ENCODE data around the gene C1orf116. TPM values are rescaled to one million over a fixed set of nuclear protein-coding genes. Genes with fewer than 3 reads are reported as not detected.

Gene C1orf116
- polyA plus RNA-seq, 6 donors from 2014 or later: 0.08 to 2.3 (median 0.12) TPM; not detected in 2

- H3K4me3 Mint-ChIP-seq: no peak overlapping the region
- no peaks in the 10 kb centered on the region for H3K4me1 Mint-ChIP-seq
- H3K27ac Mint-ChIP-seq: no peak overlapping the region
- ATAC-seq (ENCODE audit: low read depth in 2 of 2) (no peak), DNase-seq (no peak)
- peaks cover 40 to 66% (median 64%) of the 10 kb centered on the region in 3 donors for H3K27me3 Mint-ChIP-seq
- no peaks in the 10 kb centered on the region for H3K9me3 Mint-ChIP-seq
- H3K36me3 Mint-ChIP-seq: no peaks in the 10 kb centered on the region
Measured at GRCh38 chr1:207027206-207027777, 5.3 kb downstream of the C1orf116 start.

GRCh38 chr1:207026104-207026534 lies 6.4 kb downstream of the C1orf116 start:
- Mint-ChIP-seq H3K4me3 (no peak overlapping the region), H3K4me1 (no peaks in the 10 kb centered on the region), H3K27ac (peak overlapping the region in 1 of 6 donors; percentile 4), H3K9me3 (no peaks in the 10 kb centered on the region), H3K36me3 (no peaks in the 10 kb centered on the region), H3K27me3 (peaks cover 39 to 64% (median 61%) of the 10 kb centered on the region in 3 donors)
- ATAC-seq (ENCODE audit: low read depth in 2 of 2): no peak
- DNase-seq: no peak

DNA sequence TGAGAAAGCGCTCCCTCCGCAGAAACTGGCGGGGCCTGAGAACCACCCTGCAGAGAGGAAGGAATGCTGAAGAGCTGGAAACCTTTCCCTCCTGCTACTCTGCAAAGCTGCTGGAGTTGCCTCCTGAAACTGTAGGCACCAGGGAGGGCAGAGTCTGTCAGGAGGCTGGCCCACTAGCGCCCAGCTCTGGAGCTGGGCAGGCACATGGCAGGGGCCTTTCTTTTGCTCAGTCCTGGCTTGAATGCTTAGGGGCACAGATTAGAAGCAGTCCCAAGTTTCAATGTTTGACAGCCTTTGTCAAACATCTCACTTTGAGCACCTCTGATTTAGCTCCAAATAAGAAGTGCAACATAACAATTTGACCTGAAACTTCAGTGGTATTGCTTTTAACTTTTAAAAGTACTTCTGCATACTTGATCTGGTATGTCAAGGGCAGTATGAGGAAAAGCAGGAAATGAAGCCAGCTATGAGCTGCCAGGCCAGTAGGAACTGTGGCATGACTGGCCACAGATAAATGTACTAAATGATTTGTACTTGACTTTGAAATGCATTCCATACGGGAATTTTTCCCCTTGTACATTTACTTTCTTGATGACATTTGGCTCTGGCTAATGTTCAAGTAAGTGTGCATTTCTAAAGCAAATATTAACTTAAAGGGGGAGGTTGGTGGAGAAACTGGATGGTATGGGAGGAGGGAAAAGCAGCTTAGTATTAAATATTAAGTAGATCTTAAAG lies 7.2 kb downstream of the C1orf116 start:
- no peaks in the 10 kb centered on the region for H3K36me3 Mint-ChIP-seq
- H3K27ac Mint-ChIP-seq: no peak overlapping the region
- H3K27me3 Mint-ChIP-seq: peaks cover 37 to 59% (median 59%) of the 10 kb centered on the region in 3 donors

DNA sequence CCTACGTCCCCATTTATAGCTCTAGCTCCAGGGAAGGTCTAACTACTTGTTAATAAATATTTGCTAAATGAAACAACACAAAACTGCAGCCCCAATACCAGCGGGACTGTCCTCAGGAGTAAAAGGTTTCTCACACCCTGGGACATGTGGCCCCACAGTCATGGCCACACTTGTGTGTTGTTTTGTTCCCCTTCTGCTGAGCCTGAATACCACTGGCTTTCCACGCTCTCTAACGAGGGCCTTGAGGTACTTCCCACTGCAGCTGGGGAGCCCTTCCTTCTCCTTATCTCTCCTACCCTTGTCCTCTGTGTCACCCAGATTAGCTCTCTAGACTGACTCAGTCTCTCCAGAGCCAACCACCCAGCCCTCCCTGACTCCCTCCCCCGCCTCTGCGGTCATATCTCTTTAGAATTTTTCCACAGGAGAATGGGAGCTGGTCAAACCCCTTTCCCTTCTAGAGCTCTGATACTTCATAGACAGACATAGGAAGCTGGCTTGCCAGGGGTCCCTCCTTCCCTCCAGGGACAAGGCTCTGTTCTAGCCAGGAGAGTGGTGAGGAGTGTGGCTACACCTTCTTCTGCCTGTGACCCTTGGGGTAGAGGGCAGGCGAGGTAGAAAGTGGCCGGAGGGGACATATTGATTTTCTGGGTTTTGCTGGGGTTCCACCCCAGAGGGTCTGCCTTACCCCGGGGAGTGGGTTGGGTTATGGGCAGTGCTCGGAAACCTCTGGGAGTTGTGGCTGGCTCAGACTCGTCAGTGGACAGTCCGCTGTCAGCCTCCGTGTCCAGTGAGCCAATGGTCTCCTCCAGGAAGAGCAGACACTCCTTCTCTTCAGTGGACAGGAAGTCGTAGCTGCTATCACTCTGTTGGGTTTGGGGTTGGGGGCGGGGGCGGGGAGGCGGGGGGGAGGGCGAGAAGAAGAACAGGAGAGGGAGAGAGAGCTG lies 8.1 kb downstream of the C1orf116 start:
- H3K4me3 Mint-ChIP-seq: no peak overlapping the region
- DNase-seq: no peak
- no peaks in the 10 kb centered on the region for H3K9me3 Mint-ChIP-seq
- no peaks in the 10 kb centered on the region for H3K4me1 Mint-ChIP-seq
- H3K27ac Mint-ChIP-seq: peak overlapping the region in 1 of 6 donors; percentile 43
- no peak for ATAC-seq (ENCODE audit: low read depth in 2 of 2)
- H3K27me3 Mint-ChIP-seq: peaks cover 30 to 52% (median 51%) of the 10 kb centered on the region in 3 donors
- no peaks in the 10 kb centered on the region for H3K36me3 Mint-ChIP-seq

More for the DNA sequence above, 7.2 kb downstream of the C1orf116 start:
- no peak overlapping the region for H3K4me3 Mint-ChIP-seq
- DNase-seq (no peak), ATAC-seq (ENCODE audit: low read depth in 2 of 2) (no peak)
- no peaks in the 10 kb centered on the region for H3K4me1 Mint-ChIP-seq
- H3K9me3 Mint-ChIP-seq: no peaks in the 10 kb centered on the region

- Mint-ChIP-seq H3K36me3 (no peaks in the 10 kb centered on the region), H3K4me1 (no peaks in the 10 kb centered on the region), H3K27me3 (peaks cover 32 to 45% (median 43%) of the 10 kb centered on the region in 3 donors), H3K27ac (no peak overlapping the region), H3K4me3 (peak overlapping the region in 1 of 8 donors; percentile 57), H3K9me3 (no peaks in the 10 kb centered on the region)
- DNase-seq: no peak
- no peak for ATAC-seq (ENCODE audit: low read depth in 2 of 2)
Measured at GRCh38 chr1:207022996-207023679, 9.4 kb downstream of the C1orf116 start.

DNA sequence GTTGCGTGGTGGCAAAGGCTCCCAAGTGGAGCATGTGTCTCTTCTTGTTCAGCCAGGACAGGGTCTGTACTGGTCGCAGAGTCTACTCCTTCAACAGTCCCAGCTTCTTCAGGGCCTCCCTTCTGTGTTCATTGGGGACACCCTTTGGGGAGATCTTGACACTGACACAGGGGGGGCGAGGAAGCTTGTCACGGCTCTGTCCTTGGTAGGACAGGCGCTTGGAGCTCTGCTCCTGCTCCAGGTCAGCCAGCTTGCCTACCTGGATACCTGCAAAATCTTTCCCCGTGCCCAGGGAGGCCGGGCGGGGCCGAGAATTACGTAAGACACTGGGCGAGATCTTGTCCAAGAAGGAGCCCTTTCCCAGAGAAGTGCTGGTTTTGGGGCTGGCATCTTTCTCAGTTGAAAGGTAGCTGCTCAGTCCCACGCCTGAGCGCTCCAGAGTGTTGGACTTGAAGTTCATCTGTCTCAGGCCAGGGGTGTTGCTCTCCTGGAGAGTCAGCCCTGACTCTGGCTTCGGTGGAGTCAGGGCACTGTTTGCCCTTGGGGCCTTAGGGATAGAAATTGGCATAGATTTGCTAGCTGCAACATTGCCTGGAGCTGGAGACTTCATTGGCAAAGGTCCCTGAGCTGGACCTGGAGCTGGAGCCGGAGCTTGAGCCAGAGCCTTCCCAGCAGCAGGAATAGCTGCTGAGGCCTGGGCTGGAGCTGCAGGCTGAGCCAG lies 10.5 kb downstream of the C1orf116 start:
- ATAC-seq (ENCODE audit: low read depth in 2 of 2): no peak
- H3K4me1 Mint-ChIP-seq: no peaks in the 10 kb centered on the region
- H3K27ac Mint-ChIP-seq: no peak overlapping the region
- no peak overlapping the region for H3K4me3 Mint-ChIP-seq
- no peaks in the 10 kb centered on the region for H3K9me3 Mint-ChIP-seq
- peaks cover 30 to 39% (median 34%) of the 10 kb centered on the region in 3 donors for H3K27me3 Mint-ChIP-seq
- no peaks in the 10 kb centered on the region for H3K36me3 Mint-ChIP-seq
- no peak for DNase-seq

GRCh38 chr1:207021139-207021861 lies 11.3 kb downstream of the C1orf116 start:
- H3K27ac Mint-ChIP-seq: no peak overlapping the region
- H3K4me1 Mint-ChIP-seq: no peaks in the 10 kb centered on the region
- ATAC-seq (ENCODE audit: low read depth in 2 of 2) (no peak), DNase-seq (no peak)
- H3K4me3 Mint-ChIP-seq: no peak overlapping the region
- H3K36me3 Mint-ChIP-seq: no peaks in the 10 kb centered on the region
- no peaks in the 10 kb centered on the region for H3K9me3 Mint-ChIP-seq
- peaks cover 27 to 37% (median 30%) of the 10 kb centered on the region in 3 donors for H3K27me3 Mint-ChIP-seq

DNA sequence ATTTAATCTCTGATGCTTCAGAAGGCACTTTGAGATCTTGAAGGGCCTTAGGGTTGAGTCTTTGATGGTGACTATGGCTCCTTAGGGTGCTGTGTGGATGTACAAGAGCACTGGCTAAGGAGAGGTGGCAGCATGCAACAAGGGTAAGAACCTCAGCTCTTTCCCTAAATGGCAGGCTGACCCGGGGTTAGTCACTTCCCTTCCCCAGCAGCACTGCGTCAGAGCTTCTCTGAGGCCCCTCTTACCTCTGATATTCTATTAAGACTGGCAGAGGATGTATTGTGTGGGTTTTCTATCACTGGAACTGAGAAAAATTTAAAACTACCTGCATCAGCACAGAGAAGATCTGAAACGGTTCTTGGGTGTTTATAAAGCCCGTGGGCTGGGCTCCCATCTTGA lies 11.8 kb downstream of the C1orf116 start:
- H3K27me3 Mint-ChIP-seq: peaks cover 27 to 42% (median 31%) of the 10 kb centered on the region in 3 donors
- H3K27ac Mint-ChIP-seq: no peak overlapping the region
- ATAC-seq (ENCODE audit: low read depth in 2 of 2) (no peak), DNase-seq (no peak)
- no peak overlapping the region for H3K4me3 Mint-ChIP-seq
- H3K4me1 Mint-ChIP-seq: no peaks in the 10 kb centered on the region
- H3K36me3 Mint-ChIP-seq: no peaks in the 10 kb centered on the region
- H3K9me3 Mint-ChIP-seq: no peaks in the 10 kb centered on the region

- Mint-ChIP-seq H3K4me1 (no peaks in the 10 kb centered on the region), H3K4me3 (no peak overlapping the region), H3K9me3 (no peaks in the 10 kb centered on the region), H3K27ac (no peak overlapping the region), H3K27me3 (peaks cover 23 to 40% (median 37%) of the 10 kb centered on the region in 3 donors), H3K36me3 (no peaks in the 10 kb centered on the region)
- no peak for DNase-seq
- ATAC-seq (ENCODE audit: low read depth in 2 of 2): no peak
Measured at GRCh38 chr1:207020065-207020708, 12.4 kb downstream of the C1orf116 start.

DNA sequence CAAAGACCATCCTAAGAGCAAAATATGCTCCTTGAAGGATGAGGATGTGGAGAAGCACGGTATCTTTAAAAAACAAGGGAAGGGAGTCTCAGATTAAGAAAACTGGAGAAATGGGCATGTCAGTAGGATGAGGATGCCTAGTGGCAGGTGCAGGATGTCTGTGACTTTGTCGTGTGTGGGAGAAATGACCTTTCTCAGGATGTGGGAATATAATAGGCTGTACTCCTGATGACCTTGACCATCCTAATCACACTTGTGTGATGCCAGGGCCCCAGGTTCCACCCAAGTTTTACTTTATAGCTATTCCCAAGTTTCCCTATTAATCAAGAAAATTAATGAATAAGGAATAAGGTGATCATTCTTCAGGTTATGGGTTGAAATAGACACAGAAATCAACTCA lies 12.9 kb downstream of the C1orf116 start:
- no peaks in the 10 kb centered on the region for H3K4me1 Mint-ChIP-seq
- H3K4me3 Mint-ChIP-seq: no peak overlapping the region
- no peak for ATAC-seq (ENCODE audit: low read depth in 2 of 2)
- H3K27me3 Mint-ChIP-seq: peaks cover 28 to 42% (median 39%) of the 10 kb centered on the region in 3 donors
- H3K9me3 Mint-ChIP-seq: no peaks in the 10 kb centered on the region
- DNase-seq: no peak
- H3K36me3 Mint-ChIP-seq: no peaks in the 10 kb centered on the region
- H3K27ac Mint-ChIP-seq: no peak overlapping the region

DNA sequence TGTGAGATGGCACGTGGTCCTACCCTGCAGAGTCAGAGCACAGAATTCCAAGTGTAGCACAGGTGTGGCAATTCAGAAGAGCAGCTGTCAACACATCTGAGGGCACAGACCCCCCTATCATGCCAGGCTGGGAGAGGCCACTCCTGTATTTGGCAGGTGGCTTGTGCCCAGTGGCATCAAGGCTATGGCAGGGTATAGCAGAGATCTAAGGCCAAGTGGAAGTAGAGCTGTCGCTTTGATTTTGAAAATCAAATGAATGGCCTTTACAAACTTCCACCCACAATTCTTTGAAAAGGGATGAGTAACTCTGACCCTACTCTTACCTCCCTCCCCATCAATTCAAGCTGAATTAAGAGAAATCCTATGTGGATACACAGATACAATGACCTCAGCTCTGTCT lies 13.4 kb downstream of the C1orf116 start:
- peak overlapping the region in 1 of 6 donors; percentile 74 for H3K27ac Mint-ChIP-seq
- DNase-seq (no peak), ATAC-seq (ENCODE audit: low read depth in 2 of 2) (no peak)
- H3K9me3 Mint-ChIP-seq: no peaks in the 10 kb centered on the region
- H3K4me1 Mint-ChIP-seq: no peaks in the 10 kb centered on the region
- H3K36me3 Mint-ChIP-seq: no peaks in the 10 kb centered on the region
- no peak overlapping the region for H3K4me3 Mint-ChIP-seq
- peaks cover 31 to 40% (median 39%) of the 10 kb centered on the region in 3 donors for H3K27me3 Mint-ChIP-seq

DNA sequence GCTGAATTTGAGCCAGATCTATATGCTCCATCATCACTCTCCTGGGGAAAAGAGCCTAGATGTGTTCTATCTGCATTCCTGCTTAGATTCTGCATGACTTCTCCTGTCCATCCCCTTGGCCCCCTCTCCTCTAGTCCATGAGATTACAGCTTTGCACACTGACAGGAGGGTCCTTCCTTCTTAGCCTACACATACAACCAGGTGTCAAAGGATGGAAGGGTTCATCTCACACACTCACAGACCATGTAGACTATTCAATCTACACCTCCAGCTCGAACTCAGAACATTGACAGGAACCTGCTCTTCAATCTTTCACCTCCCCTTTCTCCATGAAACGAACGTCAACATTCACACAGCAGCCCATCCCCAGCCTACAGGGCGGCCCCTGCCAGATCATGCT lies 13.8 kb downstream of the C1orf116 start:
- Mint-ChIP-seq H3K27ac (peak overlapping the region in 1 of 6 donors; percentile 74), H3K4me3 (no peak overlapping the region), H3K36me3 (no peaks in the 10 kb centered on the region), H3K4me1 (no peaks in the 10 kb centered on the region), H3K27me3 (peaks cover 32 to 40% (median 38%) of the 10 kb centered on the region in 3 donors), H3K9me3 (no peaks in the 10 kb centered on the region)
- ATAC-seq (ENCODE audit: low read depth in 2 of 2) (no peak), DNase-seq (no peak)

Data from naive B cell (primary cell).